GM11168 (cell line): ENCODE results near the gene KLHL6.
"Not testable (repeated sequence)": the region's sequence is repeated elsewhere in the genome, so short reads cannot be mapped to it uniquely, and the experiment has no call there.

Experiments
- in situ Hi-C: fragments of 300-500 bp; cut with MboI; formaldehyde crosslinking; loops from one replicate; pipeline ENCODE4 v1.12.0; 2022; ENCODE audit warnings: low sequenced_read_pairs; ENCODE audit not compliant: unreplicated experiment

Gene KLHL6

DNA sequence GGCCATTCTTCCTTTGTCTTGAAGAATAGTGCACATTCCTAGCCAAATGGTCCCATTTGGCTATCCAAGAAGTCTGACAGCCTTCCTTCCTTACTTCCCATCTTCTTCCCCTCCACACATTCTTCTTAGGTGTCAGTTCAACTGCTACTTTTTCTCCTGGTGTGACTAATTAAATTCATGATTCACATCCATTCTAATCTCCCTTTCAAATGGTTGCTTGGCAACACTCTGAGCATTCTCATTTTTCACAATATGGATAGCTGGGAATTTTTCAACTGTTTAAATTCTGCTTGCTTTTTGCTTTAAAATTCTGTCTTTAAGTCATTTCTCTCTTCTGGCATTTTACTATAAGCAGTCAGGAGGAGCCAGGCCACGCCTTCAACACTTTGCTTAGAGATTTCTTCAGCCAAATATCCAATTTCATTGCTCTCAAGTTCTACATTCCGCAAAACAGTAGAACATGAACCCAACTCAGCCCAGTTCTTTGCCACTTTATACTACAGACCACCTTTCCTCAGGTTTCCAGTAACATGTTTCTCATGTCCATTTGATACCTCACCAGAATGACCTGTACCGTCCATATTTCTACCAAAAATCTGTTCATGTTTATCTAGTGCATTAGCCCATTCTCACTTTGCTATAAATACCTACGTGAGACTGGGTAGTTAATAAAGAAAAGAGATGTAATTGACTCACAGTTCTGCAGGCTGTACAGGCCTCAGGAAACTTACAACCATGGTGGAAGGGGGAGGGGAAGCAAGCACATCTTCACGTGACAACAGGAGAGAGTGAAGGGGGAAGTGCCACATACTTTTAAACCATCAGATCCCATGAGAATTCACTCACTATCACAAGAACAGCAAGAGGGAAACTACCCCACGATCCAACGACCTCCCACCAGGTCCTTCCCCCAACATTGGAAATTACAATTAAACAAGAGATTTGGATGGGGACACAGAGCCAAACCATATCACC is 95.1 kb downstream of the KLHL6 start:
- in situ Hi-C loops = no loop called here

DNA sequence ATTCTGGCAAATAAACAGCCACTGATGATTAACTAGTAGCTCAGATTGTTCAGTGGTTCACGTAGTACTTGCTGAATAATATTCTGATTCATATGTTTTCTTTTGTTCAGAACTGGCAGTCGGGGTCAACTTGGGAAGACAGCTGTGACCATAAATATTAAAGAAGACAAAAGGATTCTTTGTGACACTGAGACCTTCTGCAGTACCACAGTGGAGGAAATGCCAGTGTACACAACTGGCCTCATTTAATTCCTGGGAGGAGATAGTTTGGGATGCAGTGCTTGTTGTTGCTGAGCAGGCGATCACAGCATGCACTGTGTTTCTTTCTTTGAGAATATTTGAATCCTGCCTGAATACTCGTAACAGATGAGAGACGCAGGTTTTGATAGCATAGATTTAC is 100.4 kb downstream of the KLHL6 start:
- in situ Hi-C loops = no loop called here

DNA sequence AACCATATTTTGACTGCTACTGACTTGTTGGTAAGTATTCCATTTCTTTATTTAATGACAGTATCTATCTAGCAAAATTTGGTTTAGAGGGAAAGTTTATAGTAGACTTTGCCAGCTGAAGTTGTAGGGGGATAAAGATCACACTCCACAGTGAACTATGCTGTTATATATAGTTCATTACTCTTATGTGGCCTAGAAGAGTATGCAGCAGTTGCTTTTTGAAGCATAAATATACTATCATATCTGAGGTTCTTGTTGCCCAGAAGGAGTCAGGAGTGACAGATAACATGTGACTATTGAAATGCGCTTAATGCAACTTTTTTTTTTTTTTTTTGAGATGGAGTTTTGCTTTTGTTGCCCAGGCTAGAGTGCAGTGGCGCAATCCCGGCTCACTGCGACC is 101.4 kb downstream of the KLHL6 start:
- in situ Hi-C loops = no loop called here

DNA sequence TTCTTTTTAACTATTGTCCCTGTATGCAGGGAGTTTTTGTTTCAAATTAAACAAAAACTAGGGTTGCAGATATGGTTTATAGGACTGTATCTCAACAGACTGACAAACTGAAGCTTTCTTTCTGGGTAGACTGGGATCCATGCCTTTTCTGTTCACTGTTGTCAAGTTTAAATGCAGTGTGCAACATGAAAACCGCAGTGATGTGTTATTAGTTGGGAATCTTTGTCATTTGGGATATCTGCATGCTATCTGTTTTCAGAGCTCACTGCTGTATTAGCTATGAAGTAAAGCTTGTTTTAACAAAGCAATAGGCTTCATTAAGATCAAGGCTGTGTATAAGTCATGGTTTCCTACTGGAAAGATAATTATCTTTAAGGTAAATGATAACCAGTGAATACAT is 105.7 kb downstream of the KLHL6 start:
- in situ Hi-C loops = no loop called here

DNA sequence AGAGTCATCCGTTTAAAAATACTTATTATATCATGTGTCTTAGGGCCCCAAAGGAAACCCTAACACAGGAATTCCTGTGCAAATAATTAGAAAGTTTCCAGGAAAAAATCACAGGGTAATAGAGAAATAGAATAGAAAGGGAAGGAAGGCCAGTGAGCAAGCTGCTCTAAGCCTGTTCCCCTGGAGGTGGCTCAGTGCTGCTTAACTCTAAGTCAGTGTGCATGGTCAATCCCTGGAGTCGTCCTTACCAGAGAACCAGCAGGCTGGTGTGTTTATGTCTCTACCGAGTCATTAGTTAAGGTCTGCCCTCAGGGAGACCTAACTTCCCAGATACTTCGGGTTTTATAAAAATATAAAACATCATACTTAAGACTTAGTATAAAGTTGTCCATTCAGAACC is 106.1 kb downstream of the KLHL6 start:
- in situ Hi-C loops = no loop called here

DNA sequence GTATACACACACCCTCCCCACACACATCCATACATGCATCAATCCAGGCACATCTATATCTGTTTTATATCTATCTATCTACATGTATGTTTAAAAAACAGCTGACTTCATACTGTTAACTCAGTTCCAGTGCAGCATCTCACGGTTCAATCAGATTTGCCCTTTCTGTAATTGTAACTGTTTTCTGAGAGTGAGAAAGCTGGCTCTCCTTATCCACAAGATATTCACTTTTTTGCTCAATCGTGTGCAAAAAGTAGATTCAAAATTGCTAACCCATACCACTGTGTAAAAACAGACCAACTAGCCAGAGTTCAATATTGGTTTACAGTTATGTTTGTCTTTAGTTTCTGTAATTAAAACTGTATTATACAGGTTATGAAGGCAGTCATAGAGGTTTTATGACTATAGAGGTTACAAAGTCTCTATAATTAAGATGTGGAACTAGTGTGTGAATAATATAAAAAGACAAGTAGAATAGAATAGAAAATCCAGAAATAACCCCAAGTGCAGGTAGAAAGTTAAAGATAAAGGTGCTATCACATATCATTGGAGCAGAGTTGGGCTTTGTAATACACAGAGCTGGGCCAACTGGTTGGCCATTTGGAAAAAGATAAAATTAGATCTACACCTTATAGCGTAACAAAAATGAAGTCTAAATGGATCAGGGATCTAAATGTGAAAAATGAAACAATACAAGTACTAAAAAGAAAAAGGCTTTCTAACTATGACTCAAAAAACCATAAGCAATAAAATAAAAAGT is 107.0 kb downstream of the KLHL6 start:
- in situ Hi-C loops = no loop called here

DNA sequence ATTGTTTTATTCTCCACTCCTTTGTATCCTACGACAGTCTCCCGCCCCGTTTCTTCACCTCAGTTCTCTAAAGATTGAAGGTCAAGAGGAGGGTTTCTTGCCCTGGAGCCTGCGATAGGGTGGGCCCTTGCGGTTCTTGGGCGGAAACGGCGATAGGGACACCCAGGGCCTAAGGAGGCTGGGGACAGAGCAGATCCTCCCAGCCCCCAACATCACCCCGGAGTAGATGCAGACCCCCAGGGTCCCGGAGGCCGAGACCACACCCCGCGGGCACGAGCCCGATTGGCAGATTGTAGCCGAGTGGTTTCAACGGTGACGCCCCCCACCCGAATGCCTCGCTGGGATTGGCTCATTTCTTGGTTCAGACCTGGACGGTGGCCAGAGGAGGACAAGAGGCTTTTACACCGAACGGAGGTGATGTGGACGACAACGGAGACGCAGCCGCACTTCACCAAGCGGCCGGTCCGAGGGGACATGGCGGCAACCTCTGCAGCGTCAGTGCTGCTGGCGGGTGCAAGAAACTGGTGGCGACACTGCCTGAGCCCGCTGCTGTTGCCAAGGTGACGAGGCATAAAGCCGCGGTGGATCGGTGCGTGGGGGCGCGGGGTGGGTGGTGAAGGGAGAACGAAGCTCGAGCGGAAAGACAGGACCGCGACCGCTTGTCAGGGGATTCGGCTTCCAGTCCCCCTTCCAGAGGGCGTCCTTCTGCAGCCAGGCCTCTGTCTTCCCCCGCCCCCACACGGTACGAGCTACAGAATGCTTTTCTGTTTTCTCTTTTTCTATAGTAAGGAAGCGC is 108.1 kb downstream of the KLHL6 start:
- in situ Hi-C loops = no loop called here

DNA sequence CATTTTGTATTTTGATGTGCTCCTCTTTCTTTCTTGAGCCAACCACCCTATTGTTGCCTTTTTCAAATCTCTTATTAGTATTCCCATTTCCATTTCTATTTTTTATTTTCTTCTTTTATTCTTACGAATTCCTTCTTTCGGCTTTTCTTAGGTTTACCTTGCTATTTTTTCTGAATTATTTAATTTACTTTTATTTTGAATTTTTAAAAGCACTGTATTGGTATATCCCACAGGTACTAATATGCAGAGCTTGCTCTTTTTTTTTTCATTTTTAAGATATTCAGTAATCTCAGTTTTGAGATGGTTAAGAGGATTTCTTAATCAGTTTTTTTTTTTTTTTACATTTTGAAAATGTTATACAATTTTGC is 108.7 kb downstream of the KLHL6 start:
- in situ Hi-C loops = no loop called here

DNA sequence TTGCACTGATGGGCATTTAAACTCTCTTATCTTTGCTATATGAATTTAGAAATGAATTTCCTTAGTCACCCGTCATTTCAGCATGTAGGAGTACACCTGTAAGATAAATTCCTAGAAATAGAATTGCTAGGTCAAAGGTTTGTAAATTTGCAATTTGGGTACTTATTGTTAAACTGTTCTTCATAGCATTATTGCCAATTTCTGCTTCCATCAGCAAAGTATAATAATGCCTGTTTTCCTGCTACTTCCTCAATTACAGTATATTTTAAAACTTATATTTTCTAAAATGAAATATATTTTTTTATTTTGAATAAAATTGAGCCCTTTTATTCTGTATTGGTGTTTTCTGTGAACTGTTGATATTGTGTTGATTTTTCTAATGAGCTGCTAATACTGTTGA is 110.8 kb downstream of the KLHL6 start:
- in situ Hi-C loops = no loop called here

DNA sequence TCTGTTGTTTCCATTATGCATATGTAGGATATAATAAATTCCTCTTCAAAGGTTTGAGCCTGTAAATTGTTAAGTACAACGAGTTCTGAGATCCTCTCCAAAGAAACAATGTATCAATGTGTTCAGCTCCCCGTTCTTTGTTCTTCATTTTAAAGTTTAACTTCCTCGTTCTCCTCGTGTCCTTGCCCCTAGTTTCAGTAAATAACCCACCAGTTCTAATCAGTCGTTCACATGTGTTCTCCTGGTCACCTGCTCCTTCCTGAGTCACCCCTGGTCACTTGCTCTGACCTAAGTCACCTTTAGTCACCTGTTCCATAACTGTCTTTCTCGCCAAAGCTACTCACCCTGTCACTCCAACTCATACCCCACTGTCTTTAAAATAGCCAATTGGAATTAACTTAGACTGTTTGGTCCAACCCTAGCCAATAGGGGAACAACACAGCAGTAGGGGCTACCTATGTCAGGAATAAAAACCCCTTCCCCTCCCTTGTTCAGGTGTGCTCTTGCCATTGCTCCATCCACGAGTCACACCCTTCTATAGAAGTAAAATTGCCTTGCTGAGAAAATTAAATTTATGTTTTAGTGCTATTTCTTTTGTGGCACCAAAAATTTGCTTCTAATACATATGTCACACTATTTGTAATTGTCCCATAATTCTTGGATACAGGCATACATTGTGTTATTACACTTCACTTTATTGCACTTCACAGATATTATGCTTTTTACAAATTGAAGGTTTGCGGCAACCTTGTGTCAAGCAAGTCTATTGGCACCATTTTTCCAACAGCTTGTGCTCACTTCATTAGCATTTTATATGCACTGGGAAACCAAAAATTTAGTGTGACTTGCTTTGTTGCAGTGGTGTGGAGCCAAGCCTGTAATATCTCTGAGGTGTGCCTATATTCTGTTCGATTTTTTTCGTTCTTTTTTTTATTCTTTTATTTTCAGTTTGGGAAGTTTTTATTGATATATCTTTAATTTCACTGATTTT is 111.8 kb downstream of the KLHL6 start:
- in situ Hi-C loops = no loop called here

DNA sequence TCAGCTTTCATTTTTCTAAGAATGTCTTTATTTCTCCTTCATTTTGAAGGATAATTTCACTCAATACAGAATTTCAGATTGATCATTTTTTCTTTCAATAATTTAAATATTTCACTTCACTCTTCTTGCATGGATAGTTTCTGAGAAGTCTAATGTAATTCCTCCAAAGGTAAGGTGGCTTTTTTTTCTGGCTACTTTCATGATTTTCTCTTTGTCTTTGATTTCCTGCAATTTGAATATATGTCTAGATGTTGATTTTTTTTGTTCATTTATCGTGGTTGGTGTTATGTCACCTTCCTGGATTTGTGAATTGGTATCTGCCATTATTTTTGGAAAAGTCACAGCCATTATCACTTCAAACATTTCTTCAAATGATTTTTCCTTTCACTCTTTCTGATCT is 112.5 kb downstream of the KLHL6 start:
- in situ Hi-C loops = no loop called here

DNA sequence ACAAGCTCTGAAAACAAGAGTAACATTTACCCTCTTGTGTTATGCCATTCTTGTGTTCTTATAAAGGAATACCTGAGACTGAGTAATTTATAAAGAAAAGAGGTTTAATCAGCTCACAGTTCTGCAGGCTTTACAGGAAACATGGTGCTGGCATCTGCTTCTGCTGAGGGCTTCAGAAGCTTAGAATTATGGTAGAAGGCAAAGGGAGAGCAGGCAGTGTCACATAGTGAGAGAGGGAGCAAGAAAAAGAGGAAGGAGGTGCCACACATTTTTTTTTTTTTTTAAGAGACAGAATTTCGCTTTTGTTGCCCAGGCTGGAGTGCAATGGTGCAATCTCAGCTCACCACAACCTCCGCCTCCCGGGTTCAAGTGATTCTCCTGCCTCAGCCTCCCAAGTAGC is 115.0 kb downstream of the KLHL6 start:
- in situ Hi-C loops = not testable (repeated sequence)

DNA sequence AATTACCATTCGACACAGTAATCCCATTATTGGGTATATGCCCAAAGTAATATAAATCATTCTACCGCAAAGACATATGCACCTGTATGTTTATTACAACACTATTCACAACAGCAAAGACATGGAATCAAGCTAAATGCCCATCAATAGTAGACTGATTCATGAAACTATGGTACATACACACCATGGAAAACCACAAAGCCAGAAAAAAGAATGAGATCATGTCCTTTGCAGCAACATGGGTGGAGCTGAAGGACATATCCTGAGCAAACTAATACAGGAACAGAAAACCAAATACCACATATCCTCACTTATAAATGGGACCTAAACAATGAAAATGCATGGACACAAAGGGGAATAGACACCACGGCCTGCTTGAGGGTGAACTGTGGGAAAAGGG is 116.0 kb downstream of the KLHL6 start:
- in situ Hi-C loops = no loop called here

DNA sequence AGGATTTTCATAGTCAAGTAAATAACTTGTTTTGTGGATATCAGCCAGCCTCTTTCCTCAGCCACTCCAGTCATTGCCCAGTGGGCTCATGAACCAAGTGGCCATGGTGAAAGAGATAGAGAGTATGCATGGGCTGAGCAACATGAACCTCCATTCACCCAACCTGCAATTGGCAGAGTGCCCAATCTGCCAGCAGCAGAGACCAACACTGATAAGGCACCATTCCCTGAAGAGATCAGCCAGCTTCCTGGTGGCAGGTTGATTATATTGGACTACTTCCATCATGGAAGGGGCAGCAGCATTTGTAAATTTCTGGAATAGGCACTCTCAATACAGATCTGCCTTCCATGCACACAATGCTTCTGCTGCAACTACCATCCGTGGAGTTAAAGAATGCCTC is 116.8 kb downstream of the KLHL6 start:
- in situ Hi-C loops = no loop called here

DNA sequence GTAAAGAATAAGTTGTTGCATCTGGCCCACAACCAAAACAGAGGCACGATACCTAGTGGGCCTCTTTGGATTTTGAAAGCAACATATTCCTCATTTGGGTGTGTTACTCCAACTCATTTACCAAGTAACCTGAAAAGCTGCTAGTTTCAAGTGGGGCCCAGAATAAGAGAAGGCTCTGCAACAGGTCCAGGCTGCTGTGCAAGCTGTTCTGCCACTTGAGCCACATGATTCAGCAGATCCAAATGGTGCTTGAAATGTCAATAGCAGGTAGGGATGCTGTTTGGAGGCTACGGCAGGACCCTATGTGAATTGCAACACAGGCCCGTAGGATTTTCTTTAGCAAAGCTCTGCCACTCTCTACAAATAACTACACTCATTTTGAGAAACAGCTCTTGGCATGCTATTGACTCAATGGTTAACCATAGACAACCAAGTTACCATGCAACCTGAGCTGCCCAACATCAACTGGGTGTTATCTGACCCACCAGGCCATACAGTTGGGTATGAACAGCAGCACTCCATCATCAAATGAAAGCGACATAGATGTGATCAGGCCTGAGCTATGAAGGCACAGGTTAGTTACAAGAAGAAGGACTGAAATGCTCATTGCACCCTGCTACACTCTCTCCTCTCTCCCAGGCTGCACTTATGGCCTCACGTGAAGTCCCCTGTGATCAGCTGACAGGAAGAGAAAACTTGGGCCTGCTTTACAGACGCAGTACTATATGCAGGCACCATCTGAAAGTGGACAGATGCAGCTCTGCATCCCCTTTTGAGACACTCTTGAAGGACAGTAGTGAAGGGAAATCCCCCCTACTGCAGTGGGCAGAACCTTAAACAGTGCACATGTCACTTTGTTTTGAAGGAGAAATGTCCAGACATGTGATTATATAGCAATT is 117.6 kb downstream of the KLHL6 start:
- in situ Hi-C loops = no loop called here
